ENCODE data around the gene KRTAP19-4.

KRTAP19-4 gene, protein sequence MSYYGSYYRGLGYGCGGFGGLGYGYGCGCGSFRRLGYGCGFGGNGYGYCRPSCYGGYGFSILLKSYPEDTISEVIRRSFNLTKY

GRCh38 chr21:30497065-30497464, at the start of gene KRTAP19-4:
Gene KRTAP19-4 (minus strand): TSS chr21:30497165. CDS start chr21:30497110, 55 bp downstream.
- DNase-seq = no peak

DNA sequence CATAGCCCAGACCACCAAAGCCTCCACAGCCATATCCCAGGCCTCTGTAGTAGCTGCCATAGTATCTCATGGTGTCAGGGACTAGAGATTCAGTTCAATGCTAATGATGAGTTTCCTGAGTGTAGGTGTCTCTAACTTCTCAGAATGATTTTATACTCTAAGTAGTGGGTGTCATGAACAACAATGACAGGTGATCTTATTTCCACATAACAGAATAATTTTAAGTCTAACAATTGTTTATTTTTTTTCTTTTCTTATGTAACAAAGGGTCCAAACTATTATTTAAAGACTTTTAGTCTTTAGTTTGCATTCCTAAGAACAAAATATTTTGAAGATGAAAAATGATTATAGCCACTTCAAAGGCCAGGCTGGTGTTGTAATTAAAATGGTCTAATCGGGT, 44.8 kb upstream of the KRTAP19-4 start, which contains the start of gene KRTAP19-6:
Gene KRTAP19-6, minus strand, starts transcription at position 101 of the 400 bp plus-strand sequence. Its CDS starts 31 bp downstream, at position 70.
- no peak for DNase-seq

GRCh38 chr21:30518876-30519275, 21.9 kb upstream of the KRTAP19-4 start:
- no peak for DNase-seq

- DNase-seq = no peak
Measured at GRCh38 chr21:30515681-30516080, 18.7 kb upstream of the KRTAP19-4 start.

- peak in 1 of 2 experiments; percentile 32 for DNase-seq
Measured at GRCh38 chr21:30505621-30506205, 8.7 kb upstream of the KRTAP19-4 start.

GRCh38 chr21:30502041-30502440, 5.1 kb upstream of the KRTAP19-4 start, which contains the start of gene KRTAP19-5:
Gene KRTAP19-5 (minus strand): TSS chr21:30502141. CDS start chr21:30502090, 51 bp downstream.
- no peak for DNase-seq

- DNase-seq = no peak
Measured at GRCh38 chr21:30491963-30492428, 5.0 kb downstream of the KRTAP19-4 start, which contains the start of gene KRTAP19-3. Gene KRTAP19-3 (minus strand): TSS chr21:30492013. CDS start chr21:30491957, 56 bp downstream.

DNA sequence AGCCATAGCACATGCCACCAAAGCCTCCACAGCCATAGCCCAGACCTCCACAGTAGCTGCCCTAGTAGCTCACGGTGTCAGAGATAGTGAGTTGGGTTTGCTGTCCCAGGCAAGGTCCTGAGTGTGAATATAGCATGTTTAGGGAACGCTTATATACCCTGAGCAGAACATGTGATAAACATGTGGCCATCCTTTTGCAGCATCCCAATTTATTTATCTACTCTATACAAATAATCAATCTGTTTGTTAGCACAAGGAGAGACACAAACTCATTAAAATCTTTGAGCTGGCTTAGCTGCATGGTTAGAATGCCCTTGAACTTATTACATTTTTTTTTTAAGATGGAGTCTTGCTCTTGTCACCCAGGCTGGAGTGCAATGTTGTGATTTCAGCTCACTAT, 9.6 kb downstream of the KRTAP19-4 start, which contains the start of gene KRTAP19-2:
Gene KRTAP19-2, minus strand, starts transcription at position 101 of the 400 bp plus-strand sequence. Its CDS starts 88 bp downstream, at position 13.
- no peak for DNase-seq

DNA sequence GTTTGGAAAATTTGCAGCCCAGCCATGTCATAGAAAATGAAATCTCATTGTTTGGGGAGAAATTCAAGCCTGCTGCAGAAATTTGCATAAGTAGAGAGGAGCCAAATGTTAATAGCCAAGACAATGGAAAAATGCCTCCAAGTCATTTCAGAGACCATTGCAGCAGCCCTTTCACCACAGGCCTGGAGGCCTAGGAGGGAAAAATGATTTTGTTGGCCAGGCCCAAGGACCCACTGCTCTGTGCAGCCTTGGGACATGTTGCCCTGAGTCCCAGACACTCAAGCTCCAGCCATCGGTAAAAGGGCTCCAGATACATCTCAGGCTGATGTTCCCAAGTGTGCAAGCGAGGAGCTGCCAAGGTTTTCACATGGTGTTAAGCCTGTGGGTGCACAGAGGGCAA, 10.8 kb downstream of the KRTAP19-4 start:
- no peak for DNase-seq

DNA sequence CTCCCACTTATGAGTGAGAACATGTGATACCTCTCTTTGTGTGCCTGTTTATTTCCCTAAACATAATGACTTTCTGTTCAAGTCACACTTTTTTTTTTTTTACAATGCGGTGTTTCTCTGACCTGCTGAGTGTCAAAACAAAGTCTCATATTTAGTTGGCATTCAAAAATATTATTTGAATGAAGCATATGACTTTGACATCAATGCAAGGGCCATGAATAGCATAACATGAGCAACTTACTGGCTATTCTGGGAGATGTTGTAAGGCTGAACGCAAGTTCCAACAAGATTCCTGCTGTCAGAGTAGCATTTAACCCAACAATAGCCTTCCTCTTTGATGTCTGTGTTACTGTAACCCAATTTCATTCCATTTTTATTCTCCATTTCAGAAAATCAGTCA, 14.8 kb downstream of the KRTAP19-4 start:
- no peak for DNase-seq

GRCh38 chr21:30480145-30480544, 16.8 kb downstream of the KRTAP19-4 start, which contains the start of gene KRTAP19-1:
Gene KRTAP19-1 (minus strand): TSS chr21:30480367. CDS start chr21:30480317, 50 bp downstream.
- DNase-seq = no peak

GRCh38 chr21:30479259-30479658, 17.7 kb downstream of the KRTAP19-4 start:
- no peak for DNase-seq

GRCh38 chr21:30478004-30478403, 19.0 kb downstream of the KRTAP19-4 start:
- DNase-seq = no peak

- DNase-seq = no peak
Measured at GRCh38 chr21:30468900-30469714, 27.9 kb downstream of the KRTAP19-4 start.

DNA sequence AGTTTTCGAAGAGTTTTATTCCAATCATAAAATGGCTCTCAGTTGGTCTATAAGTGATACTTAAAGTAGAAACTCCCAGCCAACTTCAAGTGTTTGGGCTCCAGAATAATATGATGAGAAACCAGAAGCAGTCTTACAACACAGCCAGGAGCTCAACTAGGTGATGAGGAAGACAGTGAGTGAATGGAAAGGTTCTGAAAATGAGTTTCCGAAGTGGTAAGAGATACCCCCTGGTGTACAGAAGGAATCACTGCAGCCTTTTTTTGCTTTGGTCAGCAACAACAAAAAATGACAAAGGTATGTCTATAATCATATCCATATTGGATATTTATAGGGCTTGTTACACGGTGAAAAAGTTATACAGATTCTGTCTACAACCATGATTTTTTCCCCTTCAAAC, 33.3 kb downstream of the KRTAP19-4 start:
- DNase-seq = peak in 1 of 2 experiments; percentile 58

GRCh38 chr21:30448514-30448913, 48.5 kb downstream of the KRTAP19-4 start:
- no peak for DNase-seq

GRCh38 chr21:30447056-30447455, 49.9 kb downstream of the KRTAP19-4 start:
- no peak for DNase-seq
